IMR-90 (cell line): Measurements from ENCODE around the gene PLEKHH1. TPM values are rescaled to one million over a fixed set of nuclear protein-coding genes. Genes with fewer than 3 reads are reported as not detected.

ENCODE experiments used
- ATAC-seq: fragments of 200-7000 bp; cut with Tn5 transposase; 2 replicates; pipeline ENCODE4 v1.9.1; 2020; ENCODE audit warnings: low read depth, mild to moderate bottlenecking, moderate library complexity
- BruUV-seq: library from RNA; stranded (reverse); fragments of 400-500 nt; replicated peaks from 2 replicates; lab custom pipeline; 2021; lab: Mats Ljungman, UMichigan
- CTCF ChIA-PET: fragments of 300-600 bp; formaldehyde crosslinking; extraction: SDS; loops from one replicate; lab custom pipeline; 2021; ENCODE audit warnings: antibody characterized with exemption; lab: Yijun Ruan, JAX
- POLR2A ChIA-PET: fragments of 300-600 bp; sonication (Branson Sonifier 250); formaldehyde crosslinking; loops from one replicate; lab custom pipeline; 2022; ENCODE audit warnings: antibody characterized with exemption; ENCODE audit not compliant: unreplicated experiment; lab: Charles Lee
- DNase-seq: peaks from one replicate; pipeline ENCODE4 v3.0.0; 2013
- H2AFZ ChIP-seq: replicated peaks from 2 replicates; pipeline ENCODE3; 2013; ENCODE audit warnings: low read length, mild to moderate bottlenecking; ENCODE audit not compliant: poor library complexity
- H2AK5ac ChIP-seq: 2 replicates; pipeline ENCODE4 v1.6.1; 2013; ENCODE audit warnings: low read depth, low read length, inconsistent platforms
- H2AK9ac ChIP-seq: replicated peaks from 2 replicates; pipeline ENCODE3; 2013; ENCODE audit warnings: mild to moderate bottlenecking, low read depth, low read length, moderate library complexity; ENCODE audit not compliant: poor library complexity
- H2BK120ac ChIP-seq: 2 replicates; pipeline ENCODE4 v1.6.1; 2013; ENCODE audit warnings: low read depth, low read length, inconsistent platforms
- H2BK15ac ChIP-seq: 3 replicates; pipeline ENCODE4 v1.6.1; 2013; ENCODE audit warnings: low read depth, low read length, inconsistent platforms
- H2BK20ac ChIP-seq: 2 replicates; pipeline ENCODE4 v1.6.1; 2013; ENCODE audit warnings: low read depth, mild to moderate bottlenecking, inconsistent platforms, low read length, moderate library complexity
- H2BK5ac ChIP-seq: 2 replicates; pipeline ENCODE4 v1.6.1; 2013; ENCODE audit warnings: mild to moderate bottlenecking, low read depth, low read length, inconsistent platforms; ENCODE audit not compliant: poor library complexity, severe bottlenecking
- H3K14ac ChIP-seq: replicated peaks from 2 replicates; pipeline ENCODE4 v1.6.1; 2013; ENCODE audit warnings: low read depth, low read length, inconsistent platforms
- H3K18ac ChIP-seq: 2 replicates; pipeline ENCODE4 v1.6.1; 2013; ENCODE audit warnings: low read depth, low read length, control low read depth
- H3K23ac ChIP-seq: 2 replicates; pipeline ENCODE4 v1.6.1; 2013; ENCODE audit warnings: low read depth, low read length, inconsistent platforms
- H3K27ac ChIP-seq: 2 replicates; pipeline ENCODE4 v1.5.1; 2013; ENCODE audit warnings: mild to moderate bottlenecking, control low read depth, low read length; ENCODE audit not compliant: insufficient read depth
- H3K27me3 ChIP-seq: 2 replicates; pipeline ENCODE4 v1.6.1; 2013; ENCODE audit warnings: low read length; ENCODE audit not compliant: control insufficient read depth, insufficient read depth
- H3K36me3 ChIP-seq: 2 replicates; pipeline ENCODE4 v1.6.1; 2013; ENCODE audit warnings: low read length, mixed read lengths; ENCODE audit not compliant: control insufficient read depth, insufficient read depth
- H3K4ac ChIP-seq: 2 replicates; pipeline ENCODE4 v1.6.1; 2013; ENCODE audit warnings: low read depth, low read length, inconsistent platforms
- H3K4me1 ChIP-seq: 2 replicates; pipeline ENCODE4 v1.6.1; 2013; ENCODE audit warnings: low read length, mixed read lengths; ENCODE audit not compliant: control insufficient read depth, insufficient read depth
- H3K4me2 ChIP-seq: 2 replicates; pipeline ENCODE4 v1.6.1; 2013; ENCODE audit warnings: low read depth, mild to moderate bottlenecking, control low read depth, low read length, moderate library complexity
- H3K4me3 ChIP-seq: 2 replicates; pipeline ENCODE4 v1.5.1; 2013; ENCODE audit warnings: low read depth, mild to moderate bottlenecking, control low read depth, low read length, moderate library complexity; ENCODE audit not compliant: insufficient read depth
- H3K56ac ChIP-seq: 2 replicates; pipeline ENCODE4 v1.6.1; 2013; ENCODE audit warnings: low read length, inconsistent platforms; ENCODE audit not compliant: insufficient read depth; ENCODE audit errors: extremely low read depth
- H3K79me1 ChIP-seq, 2 experiments: 2 replicates each; pipeline ENCODE4 v1.6.1; 2013; ENCODE audit warnings: low read length in 2 of 2, inconsistent platforms in 1 of 2, low read depth in 1 of 2
- H3K9ac ChIP-seq: 2 replicates; pipeline ENCODE4 v1.6.1; 2013; ENCODE audit warnings: low read depth, low read length, control low read depth
- H3K9me1 ChIP-seq: 2 replicates; pipeline ENCODE4 v1.6.1; 2013; ENCODE audit warnings: low read length, inconsistent platforms; ENCODE audit not compliant: insufficient read depth
- H3K9me3 ChIP-seq: 2 replicates; pipeline ENCODE4 v1.6.1; 2013; ENCODE audit warnings: low read length; ENCODE audit not compliant: control insufficient read depth, insufficient read depth
- H4K20me1 ChIP-seq: 2 replicates; pipeline ENCODE4 v1.6.1; 2013; ENCODE audit warnings: low read length, inconsistent platforms; ENCODE audit not compliant: insufficient read depth
- H4K5ac ChIP-seq: 2 replicates; pipeline ENCODE4 v1.6.1; 2013; ENCODE audit warnings: mild to moderate bottlenecking, low read depth, low read length, control low read depth
- H4K8ac ChIP-seq, 2 experiments: 2 replicates each; pipeline ENCODE4 v1.6.1; 2013; ENCODE audit warnings: low read depth in 2 of 2, low read length in 2 of 2, control low read depth in 1 of 2, inconsistent platforms in 1 of 2
- H4K91ac ChIP-seq: 2 replicates; pipeline ENCODE4 v1.6.1; 2013; ENCODE audit warnings: low read depth, low read length, inconsistent platforms; ENCODE audit not compliant: insufficient read depth
- RFX5 ChIP-seq: IDR thresholded peaks from 2 replicates; pipeline ENCODE4 v1.8.0; 2012; ENCODE audit warnings: low read depth, mild to moderate bottlenecking, low read length, moderate library complexity
- SMC3 ChIP-seq: fragments of 150-350 bp; IDR thresholded peaks from 2 replicates; pipeline ENCODE4 v1.6.1; 2016; ENCODE audit warnings: low read depth, mild to moderate bottlenecking, antibody characterized with exemption, low read length, moderate library complexity
- WGBS, 2 experiments: methylation state at CpG; one replicate each; pipeline versions ENCODE4 v1.1.5 to v1.1.7; 2013; ENCODE audit warnings: missing lambda C conversion rate in 2 of 2; ENCODE audit not compliant: insufficient read length in 1 of 2; ENCODE audit errors: extremely low coverage in 2 of 2; 5-methylcytosine and 5-hydroxymethylcytosine counted together
- dilution Hi-C: fragments of 300-500 bp; cut with HindIII; formaldehyde crosslinking; loops from one replicate; pipeline ENCODE4 v1.14.3; 2018; ENCODE audit warnings: low sequenced_read_pairs; ENCODE audit not compliant: unreplicated experiment
- in situ Hi-C: fragments of 300-500 bp; cut with MboI; formaldehyde crosslinking; loops from 3 replicates; pipeline ENCODE4 v1.14.3; 2019; ENCODE audit warnings: low sequenced_read_pairs, inconsistent platforms, mixed read lengths
- intact Hi-C: fragments of 100-400 bp; cut with micrococcal nuclease; formaldehyde crosslinking; loops from 2 replicates; pipeline ENCODE4 v1.10.0; 2022
- polyA plus RNA-seq, 3 experiments: library from polyadenylated mRNA; depleted of rRNA; stranded (reverse); fragments of >200 nt; gene quantifications; 2 replicates each; pipeline ENCODE4 v1.2.3, GENCODE V29; 2012; ENCODE audit warnings: low replicate concordance in 1 of 3
- total RNA-seq: library from RNA; depleted of rRNA; stranded (reverse); fragments of >200 nt; gene quantifications from 2 replicates; pipeline ENCODE4 v1.2.3, GENCODE V29; 2012
- TF ChIP-seq, protein P1 (sequence below): fragments of 150-350 bp; IDR thresholded peaks from 2 replicates; pipeline ENCODE4 v1.6.1; 2016; ENCODE audit warnings: low read depth, mild to moderate bottlenecking, low read length, moderate library complexity, borderline replicate concordance
- TF ChIP-seq, protein P2 (sequence below): fragments of 150-350 bp; IDR thresholded peaks from 2 replicates; pipeline ENCODE4 v1.6.1; 2017; ENCODE audit warnings: mild to moderate bottlenecking, antibody characterized with exemption, low read length, low read depth

The PLEKHH1 gene
- total and polyA plus RNA-seq, 2 of the 4 experiments (the other 2 are of a cell fraction), result under 0.01 to 0.34 TPM

- Histone ChIP-seq H2BK120ac (no peak overlapping the region), H3K18ac (no peak overlapping the region), H3K4me2 (no peak overlapping the region), H2BK15ac (no peak overlapping the region), H3K9me1 (0 out of 2 replicates have a peak, but pooled peaks cover 3% of the 10 kb centered on the region), H3K27ac (no peak overlapping the region), H2BK20ac (no peak overlapping the region), H3K9ac (no peak overlapping the region), H3K4ac (no peak overlapping the region), H3K4me1 (no peaks in the 10 kb centered on the region), H3K56ac (no peak overlapping the region), H2AK5ac (no peak overlapping the region), H3K36me3 (no peaks in the 10 kb centered on the region), H4K91ac (no peak overlapping the region), H3K4me3 (no peak overlapping the region), H3K79me1 (no peaks in the 10 kb centered on the region), H3K23ac (no peak overlapping the region), H2AFZ (no peak overlapping the region), H3K27me3 (peaks cover 6% of the 10 kb centered on the region), H2AK9ac (no peak overlapping the region), H4K8ac (no peak overlapping the region), H2BK5ac (no peak overlapping the region), H4K20me1 (no peaks in the 10 kb centered on the region), H3K14ac (no peak overlapping the region), H3K9me3 (no peaks in the 10 kb centered on the region), H4K5ac (no peak overlapping the region)
- ChIA-PET CTCF (no interaction called here), POLR2A (no interaction called here)
- in situ Hi-C loops, result no loop called here
- TF ChIP-seq RFX5 (no peak), SMC3 (no peak)
- TF ChIP-seq, protein P1, sequence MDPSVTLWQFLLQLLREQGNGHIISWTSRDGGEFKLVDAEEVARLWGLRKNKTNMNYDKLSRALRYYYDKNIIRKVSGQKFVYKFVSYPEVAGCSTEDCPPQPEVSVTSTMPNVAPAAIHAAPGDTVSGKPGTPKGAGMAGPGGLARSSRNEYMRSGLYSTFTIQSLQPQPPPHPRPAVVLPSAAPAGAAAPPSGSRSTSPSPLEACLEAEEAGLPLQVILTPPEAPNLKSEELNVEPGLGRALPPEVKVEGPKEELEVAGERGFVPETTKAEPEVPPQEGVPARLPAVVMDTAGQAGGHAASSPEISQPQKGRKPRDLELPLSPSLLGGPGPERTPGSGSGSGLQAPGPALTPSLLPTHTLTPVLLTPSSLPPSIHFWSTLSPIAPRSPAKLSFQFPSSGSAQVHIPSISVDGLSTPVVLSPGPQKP, result no peak
- TF ChIP-seq, protein P2, sequence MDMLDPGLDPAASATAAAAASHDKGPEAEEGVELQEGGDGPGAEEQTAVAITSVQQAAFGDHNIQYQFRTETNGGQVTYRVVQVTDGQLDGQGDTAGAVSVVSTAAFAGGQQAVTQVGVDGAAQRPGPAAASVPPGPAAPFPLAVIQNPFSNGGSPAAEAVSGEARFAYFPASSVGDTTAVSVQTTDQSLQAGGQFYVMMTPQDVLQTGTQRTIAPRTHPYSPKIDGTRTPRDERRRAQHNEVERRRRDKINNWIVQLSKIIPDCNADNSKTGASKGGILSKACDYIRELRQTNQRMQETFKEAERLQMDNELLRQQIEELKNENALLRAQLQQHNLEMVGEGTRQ, result no peak
- ATAC-seq (no peak), DNase-seq (no peak)
- intact Hi-C loops, result no loop called here
- dilution Hi-C loops, result no loop called here
- BruUV-seq, result no TSS peak
- WGBS, 2 experiments, result 63% methylated on average over 3 of the region's 7 CpGs; no CpG with 5 or more reads in 1 of the 2 experiments
Measured at GRCh38 chr14:67574806-67575205, 41.7 kb downstream of the PLEKHH1 start.
